NB4 (cell line): ENCODE measurements around the gene SPATA21.

ENCODE experiments used
- POLR2A ChIP-seq: IDR thresholded peaks from 2 replicates; pipeline ENCODE4 v1.6.1; 2011; ENCODE audit warnings: mild to moderate bottlenecking; ENCODE audit not compliant: insufficient read length; ENCODE audit errors: extremely low read depth
- TF ChIP-seq, protein P1 (sequence below): IDR thresholded peaks from one replicate; pipeline ENCODE4 v1.5.1; 2012; ENCODE audit warnings: low read depth, low read length

DNA sequence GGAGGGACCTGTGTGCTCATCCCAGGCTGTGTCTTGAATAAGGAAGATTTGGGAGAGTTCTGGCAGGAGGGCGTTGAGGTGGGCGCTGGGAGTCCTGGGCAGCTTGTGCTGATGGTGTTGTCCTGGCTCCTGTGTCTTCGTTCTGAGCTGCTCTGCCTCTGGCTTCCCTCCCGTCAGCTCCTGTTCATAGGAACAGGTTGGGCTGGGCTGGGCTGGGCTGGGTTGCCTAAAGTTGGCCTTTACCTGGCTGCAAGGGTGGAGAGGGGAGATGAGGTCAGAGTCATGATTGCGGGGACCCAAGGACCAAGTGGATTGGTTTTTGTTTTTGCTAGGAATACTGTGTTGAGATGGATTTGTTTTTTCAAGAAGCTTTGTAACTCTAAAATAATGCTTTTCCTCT lies 12.4 kb upstream of the SPATA21 start:
- TF ChIP-seq, protein P1, sequence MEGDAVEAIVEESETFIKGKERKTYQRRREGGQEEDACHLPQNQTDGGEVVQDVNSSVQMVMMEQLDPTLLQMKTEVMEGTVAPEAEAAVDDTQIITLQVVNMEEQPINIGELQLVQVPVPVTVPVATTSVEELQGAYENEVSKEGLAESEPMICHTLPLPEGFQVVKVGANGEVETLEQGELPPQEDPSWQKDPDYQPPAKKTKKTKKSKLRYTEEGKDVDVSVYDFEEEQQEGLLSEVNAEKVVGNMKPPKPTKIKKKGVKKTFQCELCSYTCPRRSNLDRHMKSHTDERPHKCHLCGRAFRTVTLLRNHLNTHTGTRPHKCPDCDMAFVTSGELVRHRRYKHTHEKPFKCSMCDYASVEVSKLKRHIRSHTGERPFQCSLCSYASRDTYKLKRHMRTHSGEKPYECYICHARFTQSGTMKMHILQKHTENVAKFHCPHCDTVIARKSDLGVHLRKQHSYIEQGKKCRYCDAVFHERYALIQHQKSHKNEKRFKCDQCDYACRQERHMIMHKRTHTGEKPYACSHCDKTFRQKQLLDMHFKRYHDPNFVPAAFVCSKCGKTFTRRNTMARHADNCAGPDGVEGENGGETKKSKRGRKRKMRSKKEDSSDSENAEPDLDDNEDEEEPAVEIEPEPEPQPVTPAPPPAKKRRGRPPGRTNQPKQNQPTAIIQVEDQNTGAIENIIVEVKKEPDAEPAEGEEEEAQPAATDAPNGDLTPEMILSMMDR, result no peak
- TF ChIP-seq POLR2A, result no peak
